SH-SY5Y (cell line): ENCODE measurements around the gene ALKBH7.

Source experiments
- GATA2 ChIP-seq: IDR thresholded peaks from 2 replicates; pipeline ENCODE4 v1.6.1; 2011; ENCODE audit warnings: mild to moderate bottlenecking, low read depth, low read length
- GATA3 ChIP-seq: IDR thresholded peaks from 2 replicates; pipeline ENCODE4 v1.6.1; 2011; ENCODE audit warnings: low read depth, mild to moderate bottlenecking, low read length, moderate library complexity

GRCh38 chr19:6418562-6418932, 46.0 kb downstream of the ALKBH7 start:
- TF ChIP-seq GATA2 = no peak
- no peak for TF ChIP-seq GATA3
